Measurements from ENCODE around the gene BCAS1. TPM values are rescaled to one million over a fixed set of nuclear protein-coding genes. Genes with fewer than 3 reads are reported as not detected.

The BCAS1 gene
- total RNA-seq, 2 donors from 2014 or later, result not detected

DNA sequence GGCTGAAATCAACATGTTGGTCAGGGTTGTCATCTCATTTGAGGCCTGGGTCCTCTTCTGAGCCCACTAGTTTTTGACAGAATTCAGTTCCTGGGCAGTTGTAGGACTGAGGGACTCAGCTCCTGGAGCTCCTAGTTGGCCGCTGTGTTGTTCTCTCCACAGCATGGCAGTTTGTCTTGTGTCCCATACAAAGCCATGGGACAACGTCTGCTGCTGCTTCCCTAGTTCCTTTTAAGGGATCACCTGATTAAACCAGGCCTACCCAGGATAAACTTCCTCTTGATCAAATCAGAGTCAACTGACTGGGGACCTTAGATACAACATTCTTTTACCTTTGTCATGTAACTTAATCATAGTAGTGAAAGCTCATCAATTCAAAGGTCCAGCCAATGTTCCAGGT is 141.0 kb downstream of the BCAS1 start:
- Histone ChIP-seq H3K9ac (ENCODE audit: extremely low read depth, low read length, poor library complexity, severe bottlenecking) (no peak overlapping the region), H3K27me3 (ENCODE audit: control insufficient read depth, insufficient read depth, low read length, poor library complexity, severe bottlenecking) (no peaks in the 10 kb centered on the region), H3K4me3 (ENCODE audit: low read length) (no peak overlapping the region), H3K9me3 (ENCODE audit: control insufficient read depth, low read length) (peaks cover 1% of the 10 kb centered on the region), H3K36me3 (ENCODE audit: control insufficient read depth, insufficient read depth, low read length) (no peaks in the 10 kb centered on the region), H3K27ac (ENCODE audit: low read depth, low read length) (no peak overlapping the region), H3K4me1 (ENCODE audit: control insufficient read depth, insufficient read depth, low read length) (no peaks in the 10 kb centered on the region)
- DNase-seq, result peak; percentile 20
- H3K4me3 Mint-ChIP-seq, result no peak overlapping the region
- peaks cover 20% of the 10 kb centered on the region for H3K4me1 Mint-ChIP-seq
- WGBS, 2 experiments (ENCODE audit: insufficient coverage in 1 of 2, insufficient read length in 1 of 2), result 78 to 95% methylated on average over 2 of the region's 2 CpGs
- H3K27me3 Mint-ChIP-seq (ENCODE audit: insufficient read depth), result no peaks in the 10 kb centered on the region
- TF ChIP-seq, protein P1, sequence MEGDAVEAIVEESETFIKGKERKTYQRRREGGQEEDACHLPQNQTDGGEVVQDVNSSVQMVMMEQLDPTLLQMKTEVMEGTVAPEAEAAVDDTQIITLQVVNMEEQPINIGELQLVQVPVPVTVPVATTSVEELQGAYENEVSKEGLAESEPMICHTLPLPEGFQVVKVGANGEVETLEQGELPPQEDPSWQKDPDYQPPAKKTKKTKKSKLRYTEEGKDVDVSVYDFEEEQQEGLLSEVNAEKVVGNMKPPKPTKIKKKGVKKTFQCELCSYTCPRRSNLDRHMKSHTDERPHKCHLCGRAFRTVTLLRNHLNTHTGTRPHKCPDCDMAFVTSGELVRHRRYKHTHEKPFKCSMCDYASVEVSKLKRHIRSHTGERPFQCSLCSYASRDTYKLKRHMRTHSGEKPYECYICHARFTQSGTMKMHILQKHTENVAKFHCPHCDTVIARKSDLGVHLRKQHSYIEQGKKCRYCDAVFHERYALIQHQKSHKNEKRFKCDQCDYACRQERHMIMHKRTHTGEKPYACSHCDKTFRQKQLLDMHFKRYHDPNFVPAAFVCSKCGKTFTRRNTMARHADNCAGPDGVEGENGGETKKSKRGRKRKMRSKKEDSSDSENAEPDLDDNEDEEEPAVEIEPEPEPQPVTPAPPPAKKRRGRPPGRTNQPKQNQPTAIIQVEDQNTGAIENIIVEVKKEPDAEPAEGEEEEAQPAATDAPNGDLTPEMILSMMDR (conservative IDR thresholded peaks at IDR 0.05), result no peak
- H3K9me3 Mint-ChIP-seq, result peaks cover under 1% of the 10 kb centered on the region
- no peaks in the 10 kb centered on the region for H3K36me3 Mint-ChIP-seq (ENCODE audit: low read depth)
- no peak overlapping the region for H3K27ac Mint-ChIP-seq

DNA sequence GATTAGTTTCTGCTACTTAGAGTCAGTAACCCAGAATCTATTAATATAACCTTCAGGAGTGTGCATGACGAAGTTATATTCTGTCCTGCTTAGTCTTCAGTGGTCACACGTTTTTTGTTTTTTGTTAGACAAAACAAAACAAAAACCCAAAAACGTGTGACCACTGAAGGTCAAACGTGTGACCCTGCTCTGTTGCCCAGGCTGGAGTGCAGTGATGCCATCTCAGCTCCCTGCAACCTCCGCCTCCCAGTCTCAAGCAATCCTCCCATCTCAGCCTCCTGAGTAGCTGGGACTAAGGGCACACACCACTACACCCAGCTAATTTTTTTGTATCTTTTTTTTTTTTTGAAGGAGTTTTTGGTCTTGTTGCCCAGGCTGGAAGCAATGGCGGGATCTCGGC is 142.4 kb downstream of the BCAS1 start:
- no peak overlapping the region for H3K27ac ChIP-seq (ENCODE audit: low read depth, low read length)
- WGBS, 2 experiments (ENCODE audit: insufficient coverage in 1 of 2, insufficient read length in 1 of 2), result 75 to 90% methylated on average over 4 to 7 of the region's 7 CpGs
- TF ChIP-seq, protein P1 (conservative IDR thresholded peaks at IDR 0.05), result no peak
- no peaks in the 10 kb centered on the region for H3K4me1 ChIP-seq (ENCODE audit: control insufficient read depth, insufficient read depth, low read length)
- peak; percentile 10 for DNase-seq
- H3K36me3 Mint-ChIP-seq (ENCODE audit: low read depth), result no peaks in the 10 kb centered on the region
- no peak overlapping the region for H3K9ac ChIP-seq (ENCODE audit: extremely low read depth, low read length, poor library complexity, severe bottlenecking)
- H3K27ac Mint-ChIP-seq, result no peak overlapping the region
- no peaks in the 10 kb centered on the region for H3K27me3 Mint-ChIP-seq (ENCODE audit: insufficient read depth)
- H3K4me3 ChIP-seq (ENCODE audit: low read length), result no peak overlapping the region
- H3K9me3 ChIP-seq (ENCODE audit: control insufficient read depth, low read length), result peaks cover 12% of the 10 kb centered on the region
- no peaks in the 10 kb centered on the region for H3K36me3 ChIP-seq (ENCODE audit: control insufficient read depth, insufficient read depth, low read length)
- H3K4me1 Mint-ChIP-seq, result peaks cover 10% of the 10 kb centered on the region
- no peak overlapping the region for H3K4me3 Mint-ChIP-seq
- peaks cover 9% of the 10 kb centered on the region for H3K9me3 Mint-ChIP-seq
- H3K27me3 ChIP-seq (ENCODE audit: control insufficient read depth, insufficient read depth, low read length, poor library complexity, severe bottlenecking), result no peaks in the 10 kb centered on the region

DNA sequence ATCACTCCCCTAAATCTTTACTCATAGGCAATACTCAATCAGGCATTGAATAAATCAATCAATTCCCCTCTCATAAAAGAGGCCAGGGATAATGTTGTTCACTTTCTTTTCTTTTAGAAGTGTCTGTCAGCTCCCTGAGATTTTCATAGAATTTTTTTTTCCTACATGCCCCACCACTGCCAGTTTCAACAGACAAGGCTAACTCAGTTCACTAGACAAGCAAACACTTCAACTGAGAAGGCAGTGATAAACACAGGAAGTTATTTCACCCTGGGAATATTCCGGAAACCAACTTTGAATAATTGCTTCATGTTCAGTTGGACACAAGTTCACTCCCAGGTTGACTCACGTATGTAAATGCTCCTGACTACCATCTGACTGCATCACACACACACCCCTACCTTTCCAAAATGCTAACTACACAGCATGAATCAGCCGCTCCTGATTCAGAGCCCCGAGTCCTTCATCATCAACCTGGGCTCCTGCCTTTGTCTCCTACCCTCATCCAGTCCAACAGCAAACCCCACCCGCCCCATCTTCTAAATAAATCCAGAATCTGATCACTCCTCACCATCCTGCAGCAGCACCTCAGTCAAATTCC is 143.9 kb downstream of the BCAS1 start:
- peaks cover 10% of the 10 kb centered on the region for H3K9me3 Mint-ChIP-seq
- Histone ChIP-seq H3K4me1 (ENCODE audit: control insufficient read depth, insufficient read depth, low read length) (peaks cover 1% of the 10 kb centered on the region), H3K9me3 (ENCODE audit: control insufficient read depth, low read length) (peaks cover 12% of the 10 kb centered on the region), H3K4me3 (ENCODE audit: low read length) (no peak overlapping the region), H3K27ac (ENCODE audit: low read depth, low read length) (no peak overlapping the region), H3K27me3 (ENCODE audit: control insufficient read depth, insufficient read depth, low read length, poor library complexity, severe bottlenecking) (no peaks in the 10 kb centered on the region), H3K9ac (ENCODE audit: extremely low read depth, low read length, poor library complexity, severe bottlenecking) (no peak overlapping the region), H3K36me3 (ENCODE audit: control insufficient read depth, insufficient read depth, low read length) (no peaks in the 10 kb centered on the region)
- peaks cover 13% of the 10 kb centered on the region for H3K4me1 Mint-ChIP-seq
- H3K4me3 Mint-ChIP-seq, result no peak overlapping the region
- TF ChIP-seq, protein P1 (conservative IDR thresholded peaks at IDR 0.05), result no peak
- peak; percentile 43 for DNase-seq
- 80 to 85% methylated on average over 4 to 5 of the region's 5 CpGs for WGBS, 2 experiments (ENCODE audit: insufficient coverage in 1 of 2, insufficient read length in 1 of 2)
- H3K36me3 Mint-ChIP-seq (ENCODE audit: low read depth), result no peaks in the 10 kb centered on the region
- no peak overlapping the region for H3K27ac Mint-ChIP-seq
- no peaks in the 10 kb centered on the region for H3K27me3 Mint-ChIP-seq (ENCODE audit: insufficient read depth)
